Right lobe of liver (tissue), 4 donors: ENCODE measurements around the gene PSMG2.

Experiments
- CTCF ChIP-seq, 4 donors: fragments of 200-600 bp in 3 of 4; fragments of 450-650 bp in 1 of 4; IDR thresholded peaks; one replicate each; pipeline versions ENCODE4 v1.5.1 to v1.8.0; 2016 to 2022; ENCODE audit warnings: antibody characterized with exemption in 4 of 4, mild to moderate bottlenecking in 2 of 4
- POLR2A ChIP-seq: fragments of 450-650 bp; IDR thresholded peaks from one replicate; pipeline ENCODE4 v1.6.1; 2017; ENCODE audit warnings: antibody characterized with exemption, mild to moderate bottlenecking
- donor health status: DM: no; HTN: no; CAD: no.
- donor health status: DM: no; HTN: no; CAD: no.
- donor health status: DM: no; HTN: yes; CAD: no.

GRCh38 chr18:12754511-12754910, 51.7 kb downstream of the PSMG2 start:
- TF ChIP-seq CTCF (IDR thresholded peaks at IDR 0.05) = no peak
- no peak for TF ChIP-seq POLR2A
